Sigmoid colon (tissue), 3 donors: ENCODE results near the gene VWA3B.

Experiments used
- POLR2A ChIP-seq, 2 donors: fragments of 450-650 bp; IDR thresholded peaks; one replicate each; pipeline ENCODE4 v1.6.1; 2016; ENCODE audit warnings: antibody characterized with exemption in 2 of 2, mild to moderate bottlenecking in 2 of 2, moderate library complexity in 2 of 2
- TF ChIP-seq, protein P1 (sequence below), 4 experiments: fragments of 450-650 bp in 3 of 4; fragments of 200-600 bp in 1 of 4; IDR thresholded peaks; one replicate each; pipeline ENCODE4 v1.5.1; 2016 to 2019; ENCODE audit warnings: antibody characterized with exemption in 4 of 4, mild to moderate bottlenecking in 3 of 4, moderate library complexity in 2 of 4

- TF ChIP-seq POLR2A (IDR thresholded peaks at IDR 0.05) = no peak
- TF ChIP-seq, protein P1, sequence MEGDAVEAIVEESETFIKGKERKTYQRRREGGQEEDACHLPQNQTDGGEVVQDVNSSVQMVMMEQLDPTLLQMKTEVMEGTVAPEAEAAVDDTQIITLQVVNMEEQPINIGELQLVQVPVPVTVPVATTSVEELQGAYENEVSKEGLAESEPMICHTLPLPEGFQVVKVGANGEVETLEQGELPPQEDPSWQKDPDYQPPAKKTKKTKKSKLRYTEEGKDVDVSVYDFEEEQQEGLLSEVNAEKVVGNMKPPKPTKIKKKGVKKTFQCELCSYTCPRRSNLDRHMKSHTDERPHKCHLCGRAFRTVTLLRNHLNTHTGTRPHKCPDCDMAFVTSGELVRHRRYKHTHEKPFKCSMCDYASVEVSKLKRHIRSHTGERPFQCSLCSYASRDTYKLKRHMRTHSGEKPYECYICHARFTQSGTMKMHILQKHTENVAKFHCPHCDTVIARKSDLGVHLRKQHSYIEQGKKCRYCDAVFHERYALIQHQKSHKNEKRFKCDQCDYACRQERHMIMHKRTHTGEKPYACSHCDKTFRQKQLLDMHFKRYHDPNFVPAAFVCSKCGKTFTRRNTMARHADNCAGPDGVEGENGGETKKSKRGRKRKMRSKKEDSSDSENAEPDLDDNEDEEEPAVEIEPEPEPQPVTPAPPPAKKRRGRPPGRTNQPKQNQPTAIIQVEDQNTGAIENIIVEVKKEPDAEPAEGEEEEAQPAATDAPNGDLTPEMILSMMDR (IDR thresholded peaks at IDR 0.05) = no peak
Measured at GRCh38 chr2:98165516-98166071, 78.6 kb downstream of the VWA3B start.
